ENCODE measurements around the gene MAGEA9B.
"Not testable (repeated sequence)": the region's sequence is repeated elsewhere in the genome, so short reads cannot be mapped to it uniquely, and the experiment has no call there.

MAGEA9B gene

GRCh38 chrX:149587359-149587758 lies at the start of gene MAGEA9B:
Gene MAGEA9B (minus strand): TSS chrX:149587459. CDS start chrX:149583179, 4,280 bp downstream.
- DNase-seq = not testable (repeated sequence)

GRCh38 chrX:149633511-149633910 lies 46.3 kb upstream of the MAGEA9B start:
- no peak for DNase-seq

GRCh38 chrX:149631234-149632165 lies 44.2 kb upstream of the MAGEA9B start, which contains the start of gene TMEM185A:
Gene TMEM185A (minus strand): TSS chrX:149631792. CDS start chrX:149631580, 212 bp downstream.
- DNase-seq = no peak

- no peak for DNase-seq
Observed at GRCh38 chrX:149630681-149631233, 43.5 kb upstream of the MAGEA9B start.

- no peak for DNase-seq
Observed at GRCh38 chrX:149629730-149630387, 42.6 kb upstream of the MAGEA9B start.

- DNase-seq = no peak
Observed at GRCh38 chrX:149628768-149629167, 41.5 kb upstream of the MAGEA9B start.

GRCh38 chrX:149628280-149628679 lies 41.0 kb upstream of the MAGEA9B start:
- no peak for DNase-seq

- DNase-seq = not testable (repeated sequence)
Observed at GRCh38 chrX:149626829-149627228, 39.6 kb upstream of the MAGEA9B start.

GRCh38 chrX:149619662-149620061 lies 32.4 kb upstream of the MAGEA9B start:
- DNase-seq = not testable (repeated sequence)

GRCh38 chrX:149618871-149619270 lies 31.6 kb upstream of the MAGEA9B start:
- DNase-seq = no peak

GRCh38 chrX:149611623-149612175 lies 24.4 kb upstream of the MAGEA9B start:
- DNase-seq = no peak

GRCh38 chrX:149610511-149610910 lies 23.3 kb upstream of the MAGEA9B start:
- no peak for DNase-seq

GRCh38 chrX:149607699-149608098 lies 20.4 kb upstream of the MAGEA9B start:
- no peak for DNase-seq

- not testable (repeated sequence) for DNase-seq
Observed at GRCh38 chrX:149605248-149605885, 18.1 kb upstream of the MAGEA9B start.

GRCh38 chrX:149598603-149599002 lies 11.3 kb upstream of the MAGEA9B start:
- DNase-seq = not testable (repeated sequence)

- not testable (repeated sequence) for DNase-seq
Observed at GRCh38 chrX:149595943-149596342, 8.7 kb upstream of the MAGEA9B start.

- not testable (repeated sequence) for DNase-seq
Observed at GRCh38 chrX:149595214-149595613, 8.0 kb upstream of the MAGEA9B start, which contains the start of gene HSFX2. Gene HSFX2 (minus strand): TSS chrX:149595314. CDS start chrX:149594700, 614 bp downstream.

- not testable (repeated sequence) for DNase-seq
Observed at GRCh38 chrX:149590993-149591392, 3.7 kb upstream of the MAGEA9B start.

- not testable (repeated sequence) for DNase-seq
Observed at GRCh38 chrX:149585631-149586030, 1.6 kb downstream of the MAGEA9B start.

- DNase-seq = not testable (repeated sequence)
Observed at GRCh38 chrX:149573456-149573855, 13.8 kb downstream of the MAGEA9B start.

- no peak for DNase-seq
Observed at GRCh38 chrX:149572743-149573142, 14.5 kb downstream of the MAGEA9B start.

- no peak for DNase-seq
Observed at GRCh38 chrX:149571770-149572169, 15.5 kb downstream of the MAGEA9B start.

Data from SIG-M5 (cell line).